ENCODE results near the gene MRTO4.

The MRTO4 gene

GRCh38 chr1:19251305-19252196 lies at the start of gene MRTO4, which contains the start of gene EMC1 (continued):
- TF ChIP-seq ZBTB10 (tag by site-specific recombination; IDR thresholded peaks at IDR 0.05) (peak; percentile 66), ZNF398 (tag by site-specific recombination; IDR thresholded peaks at IDR 0.05) (no peak), ZFP3 (tag by site-specific recombination; IDR thresholded peaks at IDR 0.05; ENCODE audit: low read depth) (no peak), ZNF138 (tag by site-specific recombination; IDR thresholded peaks at IDR 0.05; ENCODE audit: borderline replicate concordance) (no peak), ZNF677 (tag by site-specific recombination; IDR thresholded peaks at IDR 0.05) (no peak), ZNF670 (tag by site-specific recombination; IDR thresholded peaks at IDR 0.05; ENCODE audit: low read depth) (no peak), GLI4 (tag by site-specific recombination; IDR thresholded peaks at IDR 0.05) (0 out of 2 replicates have a peak, but pooled peaks have one; percentile 22), ZNF585B (tag by site-specific recombination; IDR thresholded peaks at IDR 0.05) (no peak), ZNF211 (tag by site-specific recombination; IDR thresholded peaks at IDR 0.05; ENCODE audit: low read depth) (no peak), SP3 (tag by site-specific recombination; IDR thresholded peaks at IDR 0.05) (peak; percentile 91), PBX3 (CRISPR knock-in tag; IDR thresholded peaks at IDR 0.05) (peak; percentile 77; the same call in 1 of the 2 replicates), ZSCAN5A (tag by site-specific recombination; IDR thresholded peaks at IDR 0.05) (0 out of 2 replicates have a peak, but pooled peaks have one; percentile 45), ZNF580 (tag by site-specific recombination; IDR thresholded peaks at IDR 0.05) (peak; percentile 89), ZNF24 (tag by site-specific recombination; IDR thresholded peaks at IDR 0.05) (peak; percentile 82; the same call in 1 of the 2 replicates), ZNF529 (tag by site-specific recombination; IDR thresholded peaks at IDR 0.05; ENCODE audit: insufficient replicate concordance) (no peak), ZNF2 (tag by site-specific recombination; IDR thresholded peaks at IDR 0.05) (peak; percentile 91), ZNF501 (tag by site-specific recombination; IDR thresholded peaks at IDR 0.05) (peak; percentile 81; the same call in 1 of the 2 replicates), ZNF23 (tag by site-specific recombination; IDR thresholded peaks at IDR 0.05; ENCODE audit: borderline replicate concordance) (no peak), ZNF548 (tag by site-specific recombination; IDR thresholded peaks at IDR 0.05) (no peak), ZBTB20 (tag by site-specific recombination; IDR thresholded peaks at IDR 0.05) (peak; percentile 16; the same call in 1 of the 2 replicates), ZNF510 (tag by site-specific recombination; IDR thresholded peaks at IDR 0.05; ENCODE audit: insufficient replicate concordance) (no peak), ZSCAN30 (tag by site-specific recombination; IDR thresholded peaks at IDR 0.05) (peak; percentile 5; the same call in 1 of the 2 replicates), ZSCAN23 (tag by site-specific recombination; IDR thresholded peaks at IDR 0.05) (0 out of 2 replicates have a peak, but pooled peaks have one; percentile 35)
- TF ChIP-seq, protein P1, sequence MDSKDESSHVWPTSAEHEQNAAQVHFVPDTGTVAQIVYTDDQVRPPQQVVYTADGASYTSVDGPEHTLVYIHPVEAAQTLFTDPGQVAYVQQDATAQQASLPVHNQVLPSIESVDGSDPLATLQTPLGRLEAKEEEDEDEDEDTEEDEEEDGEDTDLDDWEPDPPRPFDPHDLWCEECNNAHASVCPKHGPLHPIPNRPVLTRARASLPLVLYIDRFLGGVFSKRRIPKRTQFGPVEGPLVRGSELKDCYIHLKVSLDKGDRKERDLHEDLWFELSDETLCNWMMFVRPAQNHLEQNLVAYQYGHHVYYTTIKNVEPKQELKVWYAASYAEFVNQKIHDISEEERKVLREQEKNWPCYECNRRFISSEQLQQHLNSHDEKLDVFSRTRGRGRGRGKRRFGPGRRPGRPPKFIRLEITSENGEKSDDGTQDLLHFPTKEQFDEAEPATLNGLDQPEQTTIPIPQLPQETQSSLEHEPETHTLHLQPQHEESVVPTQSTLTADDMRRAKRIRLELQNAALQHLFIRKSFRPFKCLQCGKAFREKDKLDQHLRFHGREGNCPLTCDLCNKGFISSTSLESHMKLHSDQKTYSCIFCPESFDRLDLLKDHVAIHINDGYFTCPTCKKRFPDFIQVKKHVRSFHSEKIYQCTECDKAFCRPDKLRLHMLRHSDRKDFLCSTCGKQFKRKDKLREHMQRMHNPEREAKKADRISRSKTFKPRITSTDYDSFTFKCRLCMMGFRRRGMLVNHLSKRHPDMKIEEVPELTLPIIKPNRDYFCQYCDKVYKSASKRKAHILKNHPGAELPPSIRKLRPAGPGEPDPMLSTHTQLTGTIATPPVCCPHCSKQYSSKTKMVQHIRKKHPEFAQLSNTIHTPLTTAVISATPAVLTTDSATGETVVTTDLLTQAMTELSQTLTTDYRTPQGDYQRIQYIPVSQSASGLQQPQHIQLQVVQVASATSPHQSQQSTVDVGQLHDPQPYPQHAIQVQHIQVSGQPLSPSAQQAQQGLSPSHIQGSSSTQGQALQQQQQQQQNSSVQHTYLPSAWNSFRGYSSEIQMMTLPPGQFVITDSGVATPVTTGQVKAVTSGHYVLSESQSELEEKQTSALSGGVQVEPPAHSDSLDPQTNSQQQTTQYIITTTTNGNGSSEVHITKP (tag by site-specific recombination; IDR thresholded peaks at IDR 0.05), result peak; percentile 61
- TF ChIP-seq, protein P2, sequence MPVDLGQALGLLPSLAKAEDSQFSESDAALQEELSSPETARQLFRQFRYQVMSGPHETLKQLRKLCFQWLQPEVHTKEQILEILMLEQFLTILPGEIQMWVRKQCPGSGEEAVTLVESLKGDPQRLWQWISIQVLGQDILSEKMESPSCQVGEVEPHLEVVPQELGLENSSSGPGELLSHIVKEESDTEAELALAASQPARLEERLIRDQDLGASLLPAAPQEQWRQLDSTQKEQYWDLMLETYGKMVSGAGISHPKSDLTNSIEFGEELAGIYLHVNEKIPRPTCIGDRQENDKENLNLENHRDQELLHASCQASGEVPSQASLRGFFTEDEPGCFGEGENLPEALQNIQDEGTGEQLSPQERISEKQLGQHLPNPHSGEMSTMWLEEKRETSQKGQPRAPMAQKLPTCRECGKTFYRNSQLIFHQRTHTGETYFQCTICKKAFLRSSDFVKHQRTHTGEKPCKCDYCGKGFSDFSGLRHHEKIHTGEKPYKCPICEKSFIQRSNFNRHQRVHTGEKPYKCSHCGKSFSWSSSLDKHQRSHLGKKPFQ (tag by site-specific recombination; IDR thresholded peaks at IDR 0.05), result 0 out of 2 replicates have a peak, but pooled peaks have one; percentile 42

All from HEK293 (cell line).